Epithelial cell of esophagus (primary cell): ENCODE measurements around the gene APOD.
"Not testable (repeated sequence)": the region's sequence is repeated elsewhere in the genome, so short reads cannot be mapped to it uniquely, and the experiment has no call there.

Experiments
- DNase-seq: peaks from one replicate; pipeline ENCODE4 v3.0.0; 2010; ENCODE audit warnings: low read depth
- H3K4me3 ChIP-seq: 2 replicates; pipeline ENCODE4 v1.5.1; 2011; ENCODE audit warnings: mild to moderate bottlenecking, low read length, control low read depth
- CTCF ChIP-seq: IDR thresholded peaks from 2 replicates; pipeline ENCODE4 v1.5.1; 2011; ENCODE audit warnings: low read depth, mild to moderate bottlenecking, low read length, control low read depth, inconsistent platforms; ENCODE audit not compliant: insufficient read depth; ENCODE audit errors: missing control alignments

The APOD gene

GRCh38 chr3:195620476-195620875, 36.7 kb upstream of the APOD start:
- DNase-seq, result not testable (repeated sequence)

GRCh38 chr3:195619591-195620369, 36.0 kb upstream of the APOD start:
- H3K4me3 ChIP-seq, DNase-seq: not testable (repeated sequence)

More at GRCh38 chr3:195620476-195620875, 36.7 kb upstream of the APOD start:
- not testable (repeated sequence) for H3K4me3 ChIP-seq

- DNase-seq, result not testable (repeated sequence)
Measured at GRCh38 chr3:195617784-195618659, 34.3 kb upstream of the APOD start.

GRCh38 chr3:195617134-195617533, 33.4 kb upstream of the APOD start:
- not testable (repeated sequence) for H3K4me3 ChIP-seq, DNase-seq

More at GRCh38 chr3:195617784-195618659, 34.3 kb upstream of the APOD start:
- not testable (repeated sequence) for H3K4me3 ChIP-seq

GRCh38 chr3:195616681-195617080, 32.9 kb upstream of the APOD start:
- TF ChIP-seq CTCF, result no peak
- H3K4me3 ChIP-seq, result no peak overlapping the region
- DNase-seq, result no peak

- not testable (repeated sequence) for DNase-seq, H3K4me3 ChIP-seq
Measured at GRCh38 chr3:195615952-195616537, 32.3 kb upstream of the APOD start.

- peak; percentile 31 for DNase-seq
Measured at GRCh38 chr3:195614672-195615504, 31.1 kb upstream of the APOD start.

GRCh38 chr3:195613468-195614069, 29.8 kb upstream of the APOD start:
- DNase-seq, result no peak
- H3K4me3 ChIP-seq, result no peak overlapping the region
- TF ChIP-seq CTCF, result no peak

More at GRCh38 chr3:195614672-195615504, 31.1 kb upstream of the APOD start:
- H3K4me3 ChIP-seq, result not testable (repeated sequence)

GRCh38 chr3:195612075-195612800, 28.5 kb upstream of the APOD start:
- DNase-seq, result peak; percentile 14
- H3K4me3 ChIP-seq, result no peak overlapping the region
- TF ChIP-seq CTCF, result no peak
